ENCODE results near the gene GRIA1.
"Not testable (repeated sequence)": the region's sequence is repeated elsewhere in the genome, so short reads cannot be mapped to it uniquely, and the experiment has no call there.

Gene GRIA1

DNA sequence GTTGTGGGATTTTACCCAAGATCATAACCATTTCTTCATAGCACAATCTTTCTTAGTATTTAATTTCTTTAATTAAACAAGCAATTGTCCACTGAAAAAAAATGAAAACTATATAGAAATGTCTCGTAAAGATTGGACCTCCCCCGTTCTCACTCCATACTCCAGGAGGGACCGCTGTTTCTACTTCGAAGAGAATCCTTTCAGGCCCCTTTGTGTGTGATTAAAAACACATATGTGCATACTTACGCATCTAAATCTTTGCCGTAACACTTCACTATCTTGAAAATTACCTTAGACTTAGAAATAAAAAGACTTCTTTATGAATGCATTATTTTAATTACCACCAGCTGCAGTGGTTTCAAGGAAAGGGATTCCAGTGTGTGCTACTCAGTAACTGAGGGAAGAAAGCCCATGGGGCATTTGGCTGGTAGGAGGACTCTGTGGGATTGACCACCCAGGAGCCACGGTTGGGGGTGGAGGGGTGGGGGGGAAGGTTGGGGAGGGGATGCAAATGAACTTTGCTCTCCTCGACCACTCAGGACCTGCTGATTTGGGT lies 339.1 kb downstream of the GRIA1 start:
- no peak for DNase-seq (ENCODE audit: low read depth in 2 of 2)

DNA sequence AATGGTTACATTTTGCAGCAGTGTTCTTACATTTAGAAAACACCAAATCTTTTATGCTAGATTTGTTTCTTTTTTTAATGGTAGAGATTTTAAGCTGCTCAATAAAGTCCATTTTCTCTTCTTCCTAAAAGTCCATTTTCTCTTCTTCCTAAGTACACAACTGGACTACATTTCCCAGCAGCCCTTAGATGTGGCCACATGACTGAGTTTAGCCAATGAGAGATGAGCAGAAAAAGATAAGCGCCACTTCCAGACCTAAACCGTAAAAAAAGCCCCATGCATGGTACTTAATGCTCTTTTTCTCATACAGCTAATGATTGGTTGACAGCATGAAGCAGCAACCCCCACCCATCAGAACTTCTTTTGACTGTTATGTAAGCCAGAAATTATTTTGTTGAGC lies 341.5 kb downstream of the GRIA1 start:
- no peak for DNase-seq (ENCODE audit: low read depth in 2 of 2)

DNA sequence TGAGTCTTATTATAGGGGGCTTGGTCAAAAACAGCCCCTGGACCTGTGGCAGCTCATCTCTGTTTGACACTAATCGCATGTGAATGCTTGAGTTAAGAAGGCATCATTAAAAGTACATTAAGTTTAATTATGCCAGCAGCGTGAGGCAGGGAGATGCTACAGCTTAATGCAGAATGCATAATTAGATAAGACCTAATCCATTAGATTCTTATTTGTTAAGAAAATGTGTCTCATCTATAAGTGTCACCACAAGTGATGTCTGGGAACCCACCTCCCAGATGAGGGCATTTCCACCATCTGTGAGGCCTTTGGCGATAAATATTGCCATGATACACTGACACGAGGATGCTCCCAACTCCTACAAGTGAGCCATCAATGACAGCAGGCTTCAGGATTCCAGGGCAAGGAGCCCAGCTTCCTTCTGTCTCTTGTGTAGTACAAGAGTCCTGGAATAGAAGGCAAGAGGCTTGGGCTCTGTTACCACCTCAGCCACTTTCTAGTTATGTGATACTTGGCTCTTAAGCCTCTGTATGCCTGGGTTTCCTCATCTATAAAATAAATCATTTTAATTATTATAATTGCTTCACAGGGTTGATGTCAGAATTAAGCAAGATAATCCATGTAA lies 345.5 kb downstream of the GRIA1 start:
- DNase-seq (ENCODE audit: low read depth in 2 of 2): no peak

DNA sequence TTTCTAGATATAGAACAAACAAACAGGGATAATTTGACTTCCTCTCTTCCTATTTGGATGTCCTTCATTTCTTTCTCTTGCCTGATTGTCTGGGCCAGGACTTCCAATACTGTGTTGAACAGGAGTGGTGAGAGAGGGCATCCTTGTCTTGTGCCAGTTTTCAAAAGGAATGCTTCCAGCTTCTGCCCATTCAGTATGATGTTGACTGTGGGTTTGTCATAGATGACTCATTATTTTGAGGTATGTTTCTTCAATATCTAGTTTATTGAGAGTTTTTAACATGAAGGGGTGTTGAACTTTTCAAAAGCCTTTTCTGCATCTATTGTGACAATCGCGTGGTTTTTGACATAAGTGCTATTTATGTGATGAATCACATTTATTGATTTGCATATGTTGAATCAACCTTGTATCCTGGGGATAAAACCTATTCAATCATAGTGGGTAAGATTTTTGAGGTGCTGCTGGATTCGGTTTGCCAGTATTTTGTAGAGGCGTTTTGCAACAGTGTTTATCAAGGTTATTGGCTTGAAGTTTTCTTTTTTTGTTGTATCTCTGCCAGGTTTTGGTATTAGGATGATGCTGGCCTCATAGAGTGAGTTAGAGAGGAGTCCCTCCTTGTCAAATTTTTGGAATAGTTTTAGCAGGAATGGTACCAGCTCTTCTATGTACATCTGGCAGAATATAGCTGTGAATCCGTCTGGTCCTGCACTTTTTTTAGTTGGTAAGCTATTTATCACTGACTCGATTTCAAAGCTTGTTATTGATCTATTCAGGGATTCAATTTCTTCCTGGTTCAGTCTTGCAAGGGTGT lies 359.0 kb downstream of the GRIA1 start:
- not testable (repeated sequence) for DNase-seq (ENCODE audit: low read depth in 2 of 2)

DNA sequence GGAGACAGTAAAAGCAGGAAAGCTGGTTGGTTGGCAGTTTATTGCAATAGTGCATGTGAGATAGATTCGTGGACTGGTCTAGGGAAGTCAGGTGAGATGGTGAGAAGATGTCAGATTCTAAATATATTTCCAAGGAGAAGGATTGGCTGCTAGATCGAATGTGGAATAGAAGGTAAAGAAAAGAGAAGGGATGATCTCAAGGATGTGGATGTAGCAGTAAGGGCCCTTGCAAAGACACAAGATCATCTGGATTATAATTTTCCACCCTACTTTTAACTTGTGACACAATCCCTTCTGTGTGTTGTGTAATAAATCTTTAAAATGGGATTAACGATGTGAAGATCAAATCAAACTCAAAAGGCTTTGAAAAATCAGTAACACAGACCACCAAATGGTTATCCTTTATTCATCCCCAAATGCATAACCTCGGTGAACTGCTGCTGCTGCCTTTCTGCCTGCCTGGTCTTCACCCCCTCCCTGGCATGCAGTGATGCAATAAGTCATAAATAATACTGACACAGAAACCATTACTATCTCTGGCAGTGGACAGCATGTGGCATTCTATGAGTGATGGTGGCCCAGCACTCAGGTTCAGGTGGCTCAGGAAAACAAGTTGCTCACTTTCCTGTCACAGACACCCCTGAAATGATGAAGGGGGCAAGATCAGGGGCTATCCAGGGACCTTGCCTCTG lies 369.9 kb downstream of the GRIA1 start:
- DNase-seq (ENCODE audit: low read depth in 2 of 2): no peak

DNA sequence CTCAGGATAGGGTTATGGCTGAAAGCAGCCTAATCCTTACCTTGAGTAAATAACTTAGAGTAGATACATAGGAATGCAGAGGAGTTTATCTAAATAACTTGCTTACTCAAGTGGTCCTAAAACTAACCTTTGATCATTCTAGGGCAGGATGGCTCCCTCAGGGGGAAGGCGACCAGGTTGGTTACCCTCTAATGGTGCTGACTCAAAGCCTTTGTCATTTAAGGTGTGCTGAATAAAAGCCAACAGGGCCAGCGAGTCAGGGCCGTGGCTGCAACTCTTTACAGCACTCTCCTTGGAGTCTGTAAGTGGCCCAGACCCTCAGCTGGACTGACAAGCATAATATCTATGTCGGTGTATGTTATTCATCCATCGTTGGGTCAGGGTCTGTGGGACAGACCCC lies 372.4 kb downstream of the GRIA1 start:
- DNase-seq (ENCODE audit: low read depth in 2 of 2): not testable (repeated sequence)

Measured in stimulated activated CD4-positive, alpha-beta T cell treated with anti-CD3 and anti-CD28 coated beads, Interleukin-1b, Interleukin-23, amount 100 ng/mL, for 1 hour (primary cell).